Measurements from ENCODE around the gene SLC5A5.

SLC5A5 gene

DNA sequence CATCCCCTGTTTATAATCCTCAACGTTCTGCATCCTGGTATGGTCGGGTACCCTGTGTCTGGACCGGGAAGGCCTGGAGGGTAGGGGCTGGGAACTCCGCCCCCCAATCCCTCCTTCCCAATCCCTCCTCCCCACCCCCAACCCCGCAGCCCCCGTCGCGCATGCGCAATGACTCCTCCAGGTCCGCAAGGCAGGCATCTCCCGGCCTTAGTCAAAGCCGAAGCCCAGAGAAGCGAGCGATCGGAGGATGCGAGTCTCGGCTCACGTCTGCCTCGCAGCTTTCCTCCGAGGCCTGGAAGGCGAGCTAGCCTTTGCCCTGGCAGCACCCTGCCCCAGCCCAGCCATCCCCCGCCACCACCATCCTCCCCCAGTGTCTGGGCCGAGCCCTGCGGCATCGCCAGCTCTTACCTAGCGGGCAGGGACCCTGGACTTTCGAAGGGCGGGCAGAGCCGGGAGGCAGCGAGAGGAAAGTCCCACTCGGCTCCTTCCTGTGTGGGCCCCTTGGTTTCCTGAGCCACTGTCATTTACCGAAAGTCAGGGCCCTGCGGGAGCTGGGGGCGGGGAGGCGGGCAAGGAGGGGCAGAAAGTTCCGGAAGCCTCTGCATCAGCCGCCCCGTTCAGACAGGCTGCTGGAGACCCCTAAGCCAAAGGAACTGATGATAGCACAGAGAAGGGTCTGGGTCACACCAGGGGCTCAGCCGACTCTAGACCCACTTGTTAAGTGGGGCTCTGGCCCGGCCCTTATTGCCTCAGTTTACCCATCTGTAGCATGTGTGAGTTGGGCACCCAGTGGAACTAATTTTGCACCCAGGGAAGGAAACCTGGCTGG lies 24.0 kb upstream of the SLC5A5 start, which contains the start of gene JAK3:
Gene JAK3, minus strand, starts transcription at position 445 of the 829 bp plus-strand sequence. CDS start 3,565 bp downstream, outside the sequence.
- no peak for DNase-seq

GRCh38 chr19:17848595-17849292 lies 23.0 kb upstream of the SLC5A5 start:
- DNase-seq = no peak

DNA sequence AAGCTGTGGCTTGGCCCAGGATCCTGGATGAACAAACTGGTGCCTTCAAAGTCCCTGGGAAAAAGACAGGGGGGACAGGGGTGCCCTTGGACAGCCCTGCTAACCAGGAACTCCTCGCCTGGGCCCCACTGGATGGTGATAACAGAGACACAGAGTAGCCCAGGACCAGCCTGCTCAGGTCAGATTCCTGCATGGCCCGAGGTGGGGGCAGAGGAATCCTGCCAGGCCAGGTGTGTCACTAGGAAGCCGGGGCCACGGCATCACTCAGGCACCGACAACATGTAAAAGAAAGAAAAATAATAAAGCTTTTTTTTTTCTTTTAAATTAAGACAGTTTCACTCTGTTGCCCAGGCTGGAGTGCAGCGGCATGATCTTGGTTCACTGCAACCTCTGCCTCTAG lies 17.7 kb upstream of the SLC5A5 start:
- DNase-seq = no peak

DNA sequence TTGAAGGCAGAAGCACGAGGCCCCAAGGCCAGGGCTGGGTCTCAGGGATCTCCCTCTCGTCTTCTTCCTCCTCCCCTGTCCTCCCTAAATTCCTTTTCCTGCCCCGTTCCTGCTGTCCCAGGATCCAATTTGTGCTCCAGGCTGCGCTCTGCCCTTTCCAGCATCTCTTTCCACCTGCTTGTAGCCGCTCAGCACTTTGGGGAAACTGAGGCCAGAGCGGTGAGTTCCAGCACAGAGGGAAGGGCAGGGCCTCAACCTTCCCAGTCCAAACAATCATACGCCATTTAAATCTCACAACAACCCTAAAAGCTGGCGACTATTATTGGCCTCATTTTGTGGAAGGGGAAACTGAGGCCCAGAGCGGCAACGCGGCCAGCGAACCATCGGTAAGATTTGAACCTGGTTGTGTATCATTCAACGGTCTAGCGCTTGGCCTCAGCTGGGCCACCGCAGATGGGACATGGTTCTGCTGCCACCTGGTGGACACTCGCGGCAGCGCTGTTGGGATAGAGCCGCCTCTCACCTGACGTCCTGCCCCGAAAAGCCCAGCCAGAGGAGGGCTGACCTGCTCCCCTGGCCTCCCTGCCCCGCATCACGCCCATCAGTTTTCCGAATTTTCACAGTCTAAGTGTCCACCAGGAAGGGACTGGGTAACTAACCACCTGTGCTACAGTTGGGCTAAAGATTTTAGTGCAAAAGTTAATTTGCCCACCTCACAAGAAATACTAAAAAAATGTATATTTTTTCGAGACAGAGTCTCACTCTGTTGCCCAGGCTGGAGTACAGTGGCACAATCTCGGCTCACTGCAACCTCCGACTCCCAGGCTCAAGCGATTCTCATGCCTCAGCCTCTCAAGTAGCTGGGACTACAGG lies 16.2 kb upstream of the SLC5A5 start:
- DNase-seq = peak; percentile 8 to 48

- peak; percentile 76 to 92 for DNase-seq
Measured at GRCh38 chr19:17859533-17860330, 12.0 kb upstream of the SLC5A5 start, which contains the start of gene RPL18A. Gene RPL18A (plus strand): TSS chr19:17859910. CDS start chr19:17859957, 47 bp downstream.

- no peak for DNase-seq
Measured at GRCh38 chr19:17860331-17860992, 11.3 kb upstream of the SLC5A5 start.

- no peak for DNase-seq
Measured at GRCh38 chr19:17860993-17861360, 10.8 kb upstream of the SLC5A5 start.

- DNase-seq = no peak
Measured at GRCh38 chr19:17861542-17862402, 10.0 kb upstream of the SLC5A5 start.

DNA sequence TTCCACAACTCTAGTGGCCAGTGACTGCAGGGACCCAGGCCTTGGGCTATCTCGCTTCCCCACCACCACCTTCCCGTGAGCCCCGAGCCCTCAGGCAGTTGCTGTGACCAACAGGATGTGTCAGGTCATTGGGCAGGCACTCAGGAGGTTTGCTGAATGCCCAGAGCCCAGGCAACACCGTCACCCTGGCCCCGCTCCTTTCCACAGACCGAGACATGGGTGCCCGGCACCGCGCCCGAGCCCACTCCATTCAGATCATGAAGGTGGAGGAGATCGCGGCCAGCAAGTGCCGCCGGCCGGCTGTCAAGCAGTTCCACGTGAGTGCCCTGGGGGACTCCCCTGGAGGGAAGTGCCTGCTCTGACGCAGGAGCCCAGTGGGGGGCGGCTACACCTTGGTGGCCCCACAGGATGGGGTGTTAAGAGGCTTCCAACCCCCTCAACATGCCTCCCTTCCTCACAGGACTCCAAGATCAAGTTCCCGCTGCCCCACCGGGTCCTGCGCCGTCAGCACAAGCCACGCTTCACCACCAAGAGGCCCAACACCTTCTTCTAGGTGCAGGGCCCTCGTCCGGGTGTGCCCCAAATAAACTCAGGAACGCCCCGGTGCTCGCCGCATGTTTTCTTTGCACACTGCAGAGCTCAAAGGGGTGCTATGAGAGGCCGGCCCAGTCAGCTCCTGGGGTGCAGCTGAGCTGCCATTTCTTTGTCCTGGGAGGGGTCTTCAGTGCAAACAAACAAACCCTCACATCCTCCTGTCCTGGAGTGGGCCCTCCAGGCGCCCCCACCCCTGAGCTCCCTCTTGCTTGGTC lies 8.8 kb upstream of the SLC5A5 start:
- no peak for DNase-seq

DNA sequence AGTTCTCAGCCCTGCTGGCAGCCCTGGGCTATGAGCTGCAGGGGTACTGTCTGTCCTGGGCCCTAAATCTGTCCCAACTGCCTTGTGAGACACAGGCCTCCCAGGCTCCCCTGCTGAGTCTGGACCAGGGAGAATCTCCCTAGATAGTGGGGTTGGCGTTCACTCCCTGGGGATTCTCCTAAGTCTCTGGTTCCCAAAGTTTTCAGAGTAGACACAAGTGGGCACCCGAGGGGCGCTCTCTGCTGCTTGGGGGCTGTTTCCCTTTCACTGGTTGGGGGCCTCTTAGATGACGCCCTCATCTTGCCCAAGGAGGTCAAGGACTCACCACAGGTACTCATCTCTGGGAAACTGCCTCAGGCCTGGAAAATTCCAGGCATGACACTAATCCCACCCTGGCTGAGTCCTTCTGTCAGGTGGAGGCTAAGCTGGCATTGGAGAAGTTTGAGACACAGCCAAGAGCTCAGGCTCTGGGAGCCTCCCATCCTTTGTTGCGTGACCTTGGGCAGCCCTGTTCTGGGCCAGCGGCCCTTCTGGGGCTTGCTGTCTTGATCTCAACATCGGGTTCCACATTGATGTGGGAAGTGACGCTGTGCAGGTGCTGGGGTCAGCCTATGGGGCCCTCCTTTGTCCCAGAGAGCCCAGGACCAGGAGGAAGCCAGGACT lies 8.1 kb upstream of the SLC5A5 start:
- no peak for DNase-seq

DNA sequence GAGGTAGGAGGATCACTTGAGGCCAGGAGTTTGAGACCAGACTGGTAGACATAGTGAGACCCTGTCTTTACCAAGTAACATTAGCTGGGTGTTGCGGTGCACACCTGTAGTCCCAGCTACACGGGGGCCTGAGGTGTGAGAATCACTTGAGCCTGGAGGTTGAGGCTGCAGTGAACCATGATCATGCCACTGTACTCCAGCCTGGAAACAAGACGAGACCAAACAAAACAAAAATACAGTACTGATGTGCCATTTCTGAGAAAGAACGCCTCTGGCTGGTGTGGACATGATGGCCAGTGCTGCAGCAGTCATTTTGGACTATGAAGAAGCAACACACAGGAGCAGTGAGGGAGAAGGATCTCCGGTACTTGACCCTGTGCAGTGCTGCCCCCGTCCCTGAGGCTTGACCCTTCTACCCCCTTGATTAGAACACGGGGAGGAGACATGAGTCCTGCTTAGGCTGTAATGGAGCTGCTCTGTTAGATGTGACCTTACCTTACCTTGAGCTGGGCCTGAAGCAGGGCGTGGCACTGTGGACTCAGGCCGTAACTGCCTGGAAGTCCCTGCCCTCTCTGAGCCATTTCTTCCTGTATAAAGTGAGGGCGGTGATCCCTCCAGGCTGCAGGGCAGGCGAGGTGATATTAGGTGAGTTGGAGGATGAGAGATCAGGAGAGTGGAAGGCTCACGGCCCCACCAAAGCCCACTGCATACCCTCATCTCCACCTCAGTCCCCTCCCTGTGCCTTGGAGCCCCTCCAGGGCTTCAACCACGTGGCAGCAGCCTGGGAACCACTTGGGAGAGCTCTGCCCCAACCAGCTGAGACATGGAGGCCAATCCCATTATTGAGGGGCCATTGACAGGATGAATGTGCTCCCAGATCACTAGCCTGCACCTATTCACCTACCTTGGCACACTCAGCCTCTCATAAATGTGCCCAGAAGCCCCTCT lies 6.1 kb upstream of the SLC5A5 start:
- no peak for DNase-seq

- no peak for DNase-seq
Measured at GRCh38 chr19:17866312-17866963, 5.3 kb upstream of the SLC5A5 start.

GRCh38 chr19:17866964-17867486 lies 4.7 kb upstream of the SLC5A5 start:
- no peak for DNase-seq

GRCh38 chr19:17868669-17869068 lies 3.1 kb upstream of the SLC5A5 start:
- no peak for DNase-seq

DNA sequence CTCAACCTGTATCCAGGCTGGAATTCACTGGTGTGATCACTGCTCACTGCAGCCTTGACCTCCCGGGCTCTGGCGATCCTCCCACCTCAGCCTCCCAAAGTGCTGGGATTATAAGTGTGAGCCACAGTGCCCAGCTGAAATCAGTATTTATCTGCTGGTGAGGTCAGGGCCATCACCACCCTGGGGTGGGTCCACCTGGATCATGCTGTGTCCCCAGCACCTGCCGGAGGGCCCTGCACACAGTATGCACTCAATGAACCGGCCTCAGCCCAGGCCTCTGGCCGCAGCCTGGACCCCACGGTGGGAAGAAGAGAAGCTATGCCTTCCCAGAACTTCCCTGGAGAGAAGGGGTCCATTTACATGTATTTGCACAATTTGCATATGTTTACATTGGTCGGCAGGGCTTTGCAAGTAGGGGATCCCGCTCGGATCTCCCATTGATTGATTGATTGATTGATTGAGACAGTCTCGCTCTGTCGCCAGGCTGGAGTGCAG lies 2.6 kb upstream of the SLC5A5 start:
- no peak for DNase-seq

DNA sequence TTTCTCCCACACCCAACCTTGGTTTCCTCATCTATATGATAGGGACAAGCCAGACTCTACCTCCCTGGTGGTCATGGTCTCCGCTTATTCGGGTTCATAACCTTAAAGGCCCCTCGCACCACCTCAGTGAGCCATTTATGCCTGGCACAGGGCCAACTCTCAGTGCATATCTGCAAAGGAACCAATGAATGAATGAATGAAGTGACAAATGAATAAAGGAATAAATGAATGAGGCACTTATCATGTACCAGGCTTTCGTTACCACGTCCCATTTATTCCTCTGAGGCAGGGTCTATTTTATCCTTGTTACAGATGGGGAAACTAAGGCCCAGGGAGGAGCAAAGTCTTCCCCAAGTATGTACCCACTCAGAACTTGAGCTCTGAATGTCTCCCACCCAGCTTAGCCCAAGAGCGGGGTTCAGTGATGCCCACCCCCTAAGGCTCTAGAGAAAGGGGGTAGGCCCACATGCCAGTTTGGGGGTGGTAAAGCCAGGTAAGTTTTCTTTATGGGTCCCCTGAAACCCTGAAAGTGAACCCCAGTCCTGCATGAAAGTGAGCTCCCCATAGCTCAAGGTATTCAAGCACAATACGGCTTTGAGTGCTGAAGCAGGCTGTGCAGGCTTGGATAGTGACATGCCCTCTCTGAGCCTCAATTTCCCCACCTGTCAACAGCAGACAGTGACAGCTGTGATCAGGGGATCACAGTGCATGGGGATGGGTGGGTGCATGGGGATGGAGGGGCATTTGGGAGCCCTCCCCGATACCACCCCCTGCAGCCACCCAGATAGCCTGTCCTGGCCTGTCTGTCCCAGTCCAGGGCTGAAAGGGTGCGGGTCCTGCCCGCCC lies 490 bp upstream of the SLC5A5 start:
- DNase-seq = no peak

All from NCI-H187 (cell line).